Adrenal gland (tissue), 5 donors: ENCODE measurements around the gene MACROD2.

Source experiments
- CTCF ChIP-seq, 6 experiments: fragments of 450-650 bp in 4 of 6; fragments of 200-600 bp in 2 of 6; sonication (generic) in 1 of 6; IDR thresholded peaks; 1 replicate in 5 of 6; 2 replicates in 1 of 6; pipeline versions ENCODE4 v1.5.1 to v1.8.0; 2016 to 2021; ENCODE audit warnings: antibody characterized with exemption in 6 of 6, mild to moderate bottlenecking in 2 of 6, moderate library complexity in 1 of 6
- POLR2A ChIP-seq, 2 donors: fragments of 450-650 bp; IDR thresholded peaks; one replicate each; pipeline ENCODE4 v1.6.1; 2017; ENCODE audit warnings: antibody characterized with exemption in 2 of 2, mild to moderate bottlenecking in 2 of 2, moderate library complexity in 1 of 2
- donor health status: DM: no; HTN: no; CAD: no.

- TF ChIP-seq CTCF (IDR thresholded peaks at IDR 0.05) (no peak), POLR2A (IDR thresholded peaks at IDR 0.05) (no peak)
These were observed 865.1 kb downstream of the MACROD2 start for GRCh38 chr20:14860410-14860814.
